ENCODE data around the gene CYP2U1.

Gene CYP2U1

GRCh38 chr4:107987916-107988762, 56.8 kb downstream of the CYP2U1 start:
- no peak for DNase-seq

GRCh38 chr4:107988763-107989035, 57.4 kb downstream of the CYP2U1 start:
- no peak for DNase-seq

GRCh38 chr4:107989162-107989536, 57.8 kb downstream of the CYP2U1 start:
- no peak for DNase-seq

- DNase-seq: peak; percentile 70
Measured at GRCh38 chr4:107989537-107990386, 58.4 kb downstream of the CYP2U1 start, which contains the start of gene HADH. Gene HADH, plus strand, starts transcription at chr4:107989889. Its CDS starts 44 bp downstream, at chr4:107989933.

- no peak for DNase-seq
Measured at GRCh38 chr4:107991945-107992630, 60.7 kb downstream of the CYP2U1 start.

DNA sequence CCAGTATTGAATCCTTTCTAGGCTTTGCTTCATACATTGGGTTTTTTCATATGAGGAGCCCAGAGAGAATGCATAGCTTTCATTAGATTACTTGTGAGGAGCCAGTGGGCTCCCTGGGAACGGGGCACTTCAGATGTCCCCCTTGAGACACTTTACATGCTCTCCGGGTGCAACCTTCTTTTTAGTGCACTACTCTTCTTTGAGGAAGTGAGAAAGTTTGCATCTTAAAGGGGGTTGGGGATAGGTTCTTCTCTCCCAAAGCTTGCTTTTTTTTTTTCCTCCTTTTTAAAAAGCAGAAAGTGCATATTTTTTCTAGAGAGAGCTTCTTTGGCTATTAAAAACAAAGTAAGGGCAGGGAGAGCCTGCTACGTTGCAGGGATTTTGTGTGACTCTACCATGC, 62.6 kb downstream of the CYP2U1 start:
- no peak for DNase-seq

GRCh38 chr4:107994894-107995293, 63.5 kb downstream of the CYP2U1 start:
- no peak for DNase-seq

DNA sequence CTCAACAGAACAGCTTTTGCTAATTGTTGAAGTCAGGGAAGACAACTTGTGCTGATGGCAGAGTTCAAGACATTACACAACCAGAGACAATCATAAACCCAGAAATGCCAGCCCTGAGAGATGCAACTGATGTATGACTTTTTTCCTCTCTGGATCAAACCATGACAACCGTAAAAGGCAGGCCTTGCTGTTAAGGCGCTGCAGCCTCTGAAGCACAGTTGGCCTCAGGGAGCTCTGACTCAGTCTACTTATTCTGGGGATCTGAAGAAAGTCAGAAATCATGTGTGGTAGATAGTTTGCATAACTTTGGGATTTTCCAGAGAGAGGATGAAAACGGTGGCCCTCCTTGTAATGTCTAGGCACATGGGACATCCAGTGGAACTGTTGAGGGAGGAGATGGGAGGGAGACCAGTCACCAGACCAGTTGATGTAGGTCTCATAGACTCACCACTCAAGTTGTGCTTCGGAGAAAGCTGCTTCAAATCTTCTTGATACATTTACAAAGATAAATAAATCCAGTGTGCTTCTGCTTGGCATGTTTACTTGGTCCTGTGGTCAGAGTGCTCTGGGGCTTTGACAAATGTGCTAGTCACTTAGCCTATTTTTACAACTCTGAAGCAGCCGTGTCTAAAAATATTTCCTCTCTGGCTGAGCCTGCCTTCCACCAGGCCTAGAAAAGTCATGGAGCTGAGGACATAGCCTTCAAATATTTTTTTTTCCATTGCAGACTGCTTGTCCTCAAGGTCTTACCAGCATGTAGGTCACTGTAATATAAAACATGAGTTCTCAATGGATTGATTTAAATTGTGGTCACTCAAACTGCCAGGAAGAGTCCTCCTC, 65.8 kb downstream of the CYP2U1 start:
- no peak for DNase-seq

GRCh38 chr4:107997794-107998193, 66.4 kb downstream of the CYP2U1 start:
- DNase-seq: no peak

- no peak for DNase-seq
Measured at GRCh38 chr4:107999932-108000539, 68.7 kb downstream of the CYP2U1 start.

DNA sequence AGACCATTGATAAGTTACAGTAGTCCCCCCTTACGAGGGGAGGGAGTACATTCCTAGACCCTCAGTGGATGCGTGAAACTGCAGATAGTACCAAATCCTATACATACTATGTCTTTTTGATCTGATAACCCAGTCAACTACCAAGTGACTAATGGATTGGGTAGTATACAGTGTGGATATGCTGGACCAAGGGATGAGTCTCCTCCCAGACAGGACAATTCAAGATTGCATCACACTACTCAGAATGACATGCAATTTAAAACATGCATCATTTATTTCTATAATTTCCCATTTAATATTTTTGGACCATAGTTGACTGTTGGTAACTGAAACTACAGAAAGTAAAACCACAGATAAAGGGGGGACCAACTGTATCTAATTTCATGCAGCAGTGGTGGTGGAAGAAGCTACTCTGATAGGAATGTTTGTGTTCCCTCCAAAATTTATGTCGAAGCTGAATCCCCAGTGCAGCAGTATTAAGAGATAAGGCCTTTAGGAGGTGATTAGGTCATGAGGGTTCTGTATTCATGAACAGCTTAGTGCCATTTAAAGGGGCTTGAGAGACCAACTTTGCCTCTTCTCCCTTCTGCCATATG, 70.3 kb downstream of the CYP2U1 start:
- no peak for DNase-seq

Measured in 8988T (cell line).